Glomerular endothelial cell (primary cell): ENCODE results near the gene DDX1. TPM values are rescaled to one million over a fixed set of nuclear protein-coding genes. Genes with fewer than 3 reads are reported as not detected.

Experiments
- DNase-seq: peaks from one replicate; pipeline ENCODE4 v3.0.0-alpha.2; 2011; ENCODE audit warnings: low read depth, low spot score; ENCODE audit errors: extremely low read depth
- total RNA-seq: library from RNA; depleted of rRNA; stranded (reverse); fragments of >200 nt; gene quantifications from 2 replicates; pipeline ENCODE4 v1.2.3, GENCODE V29; 2015

DDX1 gene
- total RNA-seq, 1 donor from 2014 or later: 65.9 TPM

- no peak for DNase-seq
Measured at GRCh38 chr2:15561574-15562344, 29.9 kb upstream of the DDX1 start.

- no peak for DNase-seq
Measured at GRCh38 chr2:15562354-15563031, 29.2 kb upstream of the DDX1 start.

- no peak for DNase-seq
Measured at GRCh38 chr2:15563227-15564100, 28.2 kb upstream of the DDX1 start.

- no peak for DNase-seq
Measured at GRCh38 chr2:15565392-15565791, 26.3 kb upstream of the DDX1 start.

GRCh38 chr2:15565994-15566671, 25.5 kb upstream of the DDX1 start:
- DNase-seq: no peak

- no peak for DNase-seq
Measured at GRCh38 chr2:15566912-15567311, 24.8 kb upstream of the DDX1 start.

- no peak for DNase-seq
Measured at GRCh38 chr2:15568874-15569273, 22.8 kb upstream of the DDX1 start.

GRCh38 chr2:15570104-15570503, 21.6 kb upstream of the DDX1 start:
- DNase-seq: no peak

- DNase-seq: no peak
Measured at GRCh38 chr2:15571729-15572128, 19.9 kb upstream of the DDX1 start.

- peak; percentile 77 for DNase-seq
Measured at GRCh38 chr2:15577071-15577735, 14.5 kb upstream of the DDX1 start.

GRCh38 chr2:15579641-15580040, 12.0 kb upstream of the DDX1 start:
- peak; percentile 66 for DNase-seq

- DNase-seq: no peak
Measured at GRCh38 chr2:15580451-15580850, 11.2 kb upstream of the DDX1 start.

GRCh38 chr2:15582710-15583357, 8.8 kb upstream of the DDX1 start:
- DNase-seq: no peak

- DNase-seq: no peak
Measured at GRCh38 chr2:15583826-15584225, 7.8 kb upstream of the DDX1 start.

- no peak for DNase-seq
Measured at GRCh38 chr2:15584316-15584715, 7.4 kb upstream of the DDX1 start.

GRCh38 chr2:15584767-15585469, 6.8 kb upstream of the DDX1 start:
- DNase-seq: no peak

- no peak for DNase-seq
Measured at GRCh38 chr2:15588329-15588919, 3.2 kb upstream of the DDX1 start.

- DNase-seq: no peak
Measured at GRCh38 chr2:15591373-15591691, 336 bp upstream of the DDX1 start.

- DNase-seq: no peak
Measured at GRCh38 chr2:15593327-15593705, 1.6 kb downstream of the DDX1 start.
